H1 (cell line): ENCODE measurements around the gene EZH2. TPM values are rescaled to one million over a fixed set of nuclear protein-coding genes. Genes with fewer than 3 reads are reported as not detected.

Experiments used
- BACH1 ChIP-seq: IDR thresholded peaks from 2 replicates; pipeline ENCODE4 v1.6.1; 2012; ENCODE audit warnings: low read length, improper control_type of control experiment
- CEBPB ChIP-seq: IDR thresholded peaks from 2 replicates; pipeline ENCODE4 v1.6.1; 2012; ENCODE audit warnings: low read depth, low read length
- GTF2F1 ChIP-seq: IDR thresholded peaks from 2 replicates; pipeline ENCODE4 v1.6.1; 2012; ENCODE audit warnings: low read depth, low read length, improper control_type of control experiment, borderline replicate concordance
- polyA plus RNA-seq, 7 experiments: library from polyadenylated mRNA; depleted of rRNA in 3 of 7; stranded (reverse) in 5 of 7; unstranded in 2 of 7; fragments of >200 nt in 5 of 7; fragments of 200-250 nt in 2 of 7; gene quantifications; 1 replicate in 5 of 7; 2 replicates in 1 of 7; 4 replicates in 1 of 7; pipeline versions ENCODE4 v1.2.1 to v1.2.3, GENCODE V29; 2011 to 2013; ENCODE audit warnings: missing spikeins in 2 of 7, mixed read lengths in 2 of 7
- total RNA-seq: library from RNA; stranded (reverse); fragmentation: NEBNext Ultra II Directional; extraction: Animal tissue kit (Norgen Biotek cat#: 25700); gene quantifications from 2 replicates; pipeline ENCODE4 v1.2.1, GENCODE V29; 2021
- TF ChIP-seq, protein P1 (sequence below): fragments of 300-600 bp; sonication (generic); IDR thresholded peaks from 2 replicates; pipeline ENCODE4 v1.7.1; 2012; ENCODE audit warnings: low read length, moderate library complexity, mild to moderate bottlenecking, inconsistent platforms; ENCODE audit not compliant: insufficient replicate concordance

The EZH2 gene
- total and polyA plus RNA-seq, 2 of the 8 experiments (the other 6 are each of a cell fraction or from before 2014, with no cell fraction given) = 28.9 to 49.0 TPM

DNA sequence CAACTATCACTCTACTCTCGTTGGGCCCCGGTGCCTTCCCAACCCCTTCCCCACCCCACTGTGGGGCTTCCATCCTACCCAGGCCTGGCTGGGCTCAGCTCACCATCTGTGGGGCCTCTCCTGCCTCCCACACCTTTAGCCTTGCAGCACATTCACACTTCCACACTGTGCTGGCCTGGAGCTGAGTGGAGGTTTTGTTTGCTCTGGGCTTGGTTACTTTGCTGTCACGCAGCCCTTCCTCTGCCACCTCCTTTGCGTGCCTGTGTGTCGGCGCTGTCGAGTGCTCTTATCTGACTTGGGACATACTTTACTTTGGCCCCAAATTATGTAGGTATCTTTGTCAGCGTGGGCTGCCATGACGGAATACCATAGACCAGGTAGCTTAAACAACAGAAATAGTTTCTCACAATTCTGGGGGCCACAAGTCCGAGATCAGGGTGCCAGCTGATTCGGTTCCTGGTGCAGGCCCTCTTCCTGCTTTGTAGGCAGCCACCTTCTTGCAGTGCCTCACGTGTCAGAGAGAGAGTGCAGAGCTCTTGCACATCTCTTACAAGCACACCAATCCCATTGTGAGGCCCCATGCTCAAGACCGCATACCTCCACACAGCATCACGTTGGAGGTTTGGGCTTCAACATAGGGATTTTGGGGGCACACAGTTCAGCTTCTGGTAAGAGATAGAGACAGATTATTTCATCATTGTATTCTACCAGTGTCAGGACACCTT, 96.4 kb downstream of the EZH2 start (continued):
- TF ChIP-seq, protein P1, sequence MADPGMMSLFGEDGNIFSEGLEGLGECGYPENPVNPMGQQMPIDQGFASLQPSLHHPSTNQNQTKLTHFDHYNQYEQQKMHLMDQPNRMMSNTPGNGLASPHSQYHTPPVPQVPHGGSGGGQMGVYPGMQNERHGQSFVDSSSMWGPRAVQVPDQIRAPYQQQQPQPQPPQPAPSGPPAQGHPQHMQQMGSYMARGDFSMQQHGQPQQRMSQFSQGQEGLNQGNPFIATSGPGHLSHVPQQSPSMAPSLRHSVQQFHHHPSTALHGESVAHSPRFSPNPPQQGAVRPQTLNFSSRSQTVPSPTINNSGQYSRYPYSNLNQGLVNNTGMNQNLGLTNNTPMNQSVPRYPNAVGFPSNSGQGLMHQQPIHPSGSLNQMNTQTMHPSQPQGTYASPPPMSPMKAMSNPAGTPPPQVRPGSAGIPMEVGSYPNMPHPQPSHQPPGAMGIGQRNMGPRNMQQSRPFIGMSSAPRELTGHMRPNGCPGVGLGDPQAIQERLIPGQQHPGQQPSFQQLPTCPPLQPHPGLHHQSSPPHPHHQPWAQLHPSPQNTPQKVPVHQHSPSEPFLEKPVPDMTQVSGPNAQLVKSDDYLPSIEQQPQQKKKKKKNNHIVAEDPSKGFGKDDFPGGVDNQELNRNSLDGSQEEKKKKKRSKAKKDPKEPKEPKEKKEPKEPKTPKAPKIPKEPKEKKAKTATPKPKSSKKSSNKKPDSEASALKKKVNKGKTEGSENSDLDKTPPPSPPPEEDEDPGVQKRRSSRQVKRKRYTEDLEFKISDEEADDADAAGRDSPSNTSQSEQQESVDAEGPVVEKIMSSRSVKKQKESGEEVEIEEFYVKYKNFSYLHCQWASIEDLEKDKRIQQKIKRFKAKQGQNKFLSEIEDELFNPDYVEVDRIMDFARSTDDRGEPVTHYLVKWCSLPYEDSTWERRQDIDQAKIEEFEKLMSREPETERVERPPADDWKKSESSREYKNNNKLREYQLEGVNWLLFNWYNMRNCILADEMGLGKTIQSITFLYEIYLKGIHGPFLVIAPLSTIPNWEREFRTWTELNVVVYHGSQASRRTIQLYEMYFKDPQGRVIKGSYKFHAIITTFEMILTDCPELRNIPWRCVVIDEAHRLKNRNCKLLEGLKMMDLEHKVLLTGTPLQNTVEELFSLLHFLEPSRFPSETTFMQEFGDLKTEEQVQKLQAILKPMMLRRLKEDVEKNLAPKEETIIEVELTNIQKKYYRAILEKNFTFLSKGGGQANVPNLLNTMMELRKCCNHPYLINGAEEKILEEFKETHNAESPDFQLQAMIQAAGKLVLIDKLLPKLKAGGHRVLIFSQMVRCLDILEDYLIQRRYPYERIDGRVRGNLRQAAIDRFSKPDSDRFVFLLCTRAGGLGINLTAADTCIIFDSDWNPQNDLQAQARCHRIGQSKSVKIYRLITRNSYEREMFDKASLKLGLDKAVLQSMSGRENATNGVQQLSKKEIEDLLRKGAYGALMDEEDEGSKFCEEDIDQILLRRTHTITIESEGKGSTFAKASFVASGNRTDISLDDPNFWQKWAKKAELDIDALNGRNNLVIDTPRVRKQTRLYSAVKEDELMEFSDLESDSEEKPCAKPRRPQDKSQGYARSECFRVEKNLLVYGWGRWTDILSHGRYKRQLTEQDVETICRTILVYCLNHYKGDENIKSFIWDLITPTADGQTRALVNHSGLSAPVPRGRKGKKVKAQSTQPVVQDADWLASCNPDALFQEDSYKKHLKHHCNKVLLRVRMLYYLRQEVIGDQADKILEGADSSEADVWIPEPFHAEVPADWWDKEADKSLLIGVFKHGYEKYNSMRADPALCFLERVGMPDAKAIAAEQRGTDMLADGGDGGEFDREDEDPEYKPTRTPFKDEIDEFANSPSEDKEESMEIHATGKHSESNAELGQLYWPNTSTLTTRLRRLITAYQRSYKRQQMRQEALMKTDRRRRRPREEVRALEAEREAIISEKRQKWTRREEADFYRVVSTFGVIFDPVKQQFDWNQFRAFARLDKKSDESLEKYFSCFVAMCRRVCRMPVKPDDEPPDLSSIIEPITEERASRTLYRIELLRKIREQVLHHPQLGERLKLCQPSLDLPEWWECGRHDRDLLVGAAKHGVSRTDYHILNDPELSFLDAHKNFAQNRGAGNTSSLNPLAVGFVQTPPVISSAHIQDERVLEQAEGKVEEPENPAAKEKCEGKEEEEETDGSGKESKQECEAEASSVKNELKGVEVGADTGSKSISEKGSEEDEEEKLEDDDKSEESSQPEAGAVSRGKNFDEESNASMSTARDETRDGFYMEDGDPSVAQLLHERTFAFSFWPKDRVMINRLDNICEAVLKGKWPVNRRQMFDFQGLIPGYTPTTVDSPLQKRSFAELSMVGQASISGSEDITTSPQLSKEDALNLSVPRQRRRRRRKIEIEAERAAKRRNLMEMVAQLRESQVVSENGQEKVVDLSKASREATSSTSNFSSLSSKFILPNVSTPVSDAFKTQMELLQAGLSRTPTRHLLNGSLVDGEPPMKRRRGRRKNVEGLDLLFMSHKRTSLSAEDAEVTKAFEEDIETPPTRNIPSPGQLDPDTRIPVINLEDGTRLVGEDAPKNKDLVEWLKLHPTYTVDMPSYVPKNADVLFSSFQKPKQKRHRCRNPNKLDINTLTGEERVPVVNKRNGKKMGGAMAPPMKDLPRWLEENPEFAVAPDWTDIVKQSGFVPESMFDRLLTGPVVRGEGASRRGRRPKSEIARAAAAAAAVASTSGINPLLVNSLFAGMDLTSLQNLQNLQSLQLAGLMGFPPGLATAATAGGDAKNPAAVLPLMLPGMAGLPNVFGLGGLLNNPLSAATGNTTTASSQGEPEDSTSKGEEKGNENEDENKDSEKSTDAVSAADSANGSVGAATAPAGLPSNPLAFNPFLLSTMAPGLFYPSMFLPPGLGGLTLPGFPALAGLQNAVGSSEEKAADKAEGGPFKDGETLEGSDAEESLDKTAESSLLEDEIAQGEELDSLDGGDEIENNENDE = no peak
- TF ChIP-seq CEBPB (no peak), GTF2F1 (no peak), BACH1 (no peak)
